GM12875 (cell line): ENCODE results near the gene CCDC182.
A peak's percentile ranks its signal among the peaks of the same experiment; 100 is the strongest.

Experiments
- H3K4me3 ChIP-seq: one replicate; pipeline ENCODE4 v1.5.1; 2011; ENCODE audit warnings: low read depth, low read length, control low read depth
- TF ChIP-seq, protein P1 (sequence below): IDR thresholded peaks from 2 replicates; pipeline ENCODE4 v1.5.1; 2011; ENCODE audit warnings: low read depth, mild to moderate bottlenecking, control low read depth, inconsistent platforms, low read length, moderate library complexity, borderline replicate concordance; ENCODE audit not compliant: insufficient read depth

The CCDC182 gene

DNA sequence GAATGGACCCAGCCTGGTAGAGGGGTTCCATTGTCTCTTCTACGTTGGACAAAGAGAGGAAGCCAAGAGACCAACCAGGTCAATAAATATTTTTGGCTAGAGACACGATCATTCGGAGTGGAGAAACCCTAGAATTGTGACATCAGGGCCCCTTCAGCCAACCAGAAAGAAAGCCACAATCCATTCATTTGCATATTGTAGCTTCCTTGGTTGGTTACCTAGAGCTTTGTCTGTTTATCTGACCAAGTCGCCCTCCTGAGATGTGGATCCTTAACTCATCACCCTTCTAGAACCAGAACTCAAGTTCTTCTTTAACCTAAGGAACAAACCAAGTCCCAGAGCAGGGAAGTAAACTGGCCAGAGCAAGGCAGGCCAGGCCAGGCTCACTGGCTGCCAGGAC, at the start of gene CCDC182:
Gene CCDC182, minus strand, starts transcription at position 58 of the 400 bp plus-strand sequence. Its CDS starts 27 bp downstream, at position 31.
- no peak within 1 kb of the TSS for H3K4me3 ChIP-seq
- TF ChIP-seq, protein P1, sequence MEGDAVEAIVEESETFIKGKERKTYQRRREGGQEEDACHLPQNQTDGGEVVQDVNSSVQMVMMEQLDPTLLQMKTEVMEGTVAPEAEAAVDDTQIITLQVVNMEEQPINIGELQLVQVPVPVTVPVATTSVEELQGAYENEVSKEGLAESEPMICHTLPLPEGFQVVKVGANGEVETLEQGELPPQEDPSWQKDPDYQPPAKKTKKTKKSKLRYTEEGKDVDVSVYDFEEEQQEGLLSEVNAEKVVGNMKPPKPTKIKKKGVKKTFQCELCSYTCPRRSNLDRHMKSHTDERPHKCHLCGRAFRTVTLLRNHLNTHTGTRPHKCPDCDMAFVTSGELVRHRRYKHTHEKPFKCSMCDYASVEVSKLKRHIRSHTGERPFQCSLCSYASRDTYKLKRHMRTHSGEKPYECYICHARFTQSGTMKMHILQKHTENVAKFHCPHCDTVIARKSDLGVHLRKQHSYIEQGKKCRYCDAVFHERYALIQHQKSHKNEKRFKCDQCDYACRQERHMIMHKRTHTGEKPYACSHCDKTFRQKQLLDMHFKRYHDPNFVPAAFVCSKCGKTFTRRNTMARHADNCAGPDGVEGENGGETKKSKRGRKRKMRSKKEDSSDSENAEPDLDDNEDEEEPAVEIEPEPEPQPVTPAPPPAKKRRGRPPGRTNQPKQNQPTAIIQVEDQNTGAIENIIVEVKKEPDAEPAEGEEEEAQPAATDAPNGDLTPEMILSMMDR = no peak

DNA sequence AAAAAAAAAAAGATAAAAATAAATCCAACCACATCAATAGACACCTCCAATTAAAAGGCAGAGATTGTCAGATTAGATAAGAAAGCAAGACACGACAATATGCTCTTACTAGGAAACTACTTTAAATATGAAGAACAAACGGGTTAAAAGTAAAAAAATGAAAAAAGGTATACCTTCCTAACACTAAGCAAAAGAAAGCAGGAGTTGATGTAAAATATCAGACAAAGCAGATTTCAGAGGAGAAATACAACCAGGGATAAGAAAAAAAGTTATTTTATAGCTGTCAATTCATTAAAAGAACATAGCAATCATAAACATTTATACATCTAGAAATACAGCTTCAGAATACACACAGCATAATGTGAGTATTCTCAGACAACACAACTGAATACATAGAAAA, 49.7 kb upstream of the CCDC182 start:
- no peak overlapping the region for H3K4me3 ChIP-seq
- TF ChIP-seq, protein P1 = no peak

DNA sequence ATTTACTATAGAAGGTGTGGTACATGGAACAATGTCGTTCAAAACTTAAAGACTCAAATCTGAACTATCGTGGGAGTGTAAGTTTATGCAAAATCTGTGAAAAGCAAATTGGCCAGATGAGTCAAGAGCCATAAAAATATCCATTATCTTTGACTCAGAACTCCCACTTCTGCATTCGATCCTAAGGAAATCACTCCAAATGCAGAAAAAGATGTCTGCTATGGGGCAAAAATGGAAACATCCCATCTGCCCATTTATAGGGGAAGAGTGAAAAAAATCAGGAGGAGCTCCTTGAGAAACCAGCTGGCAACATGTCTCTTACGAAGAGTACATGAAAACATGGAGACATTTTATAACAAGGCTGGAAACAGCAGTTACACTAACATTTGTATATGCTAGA, 43.6 kb upstream of the CCDC182 start:
- TF ChIP-seq, protein P1 = no peak
- no peak overlapping the region for H3K4me3 ChIP-seq

DNA sequence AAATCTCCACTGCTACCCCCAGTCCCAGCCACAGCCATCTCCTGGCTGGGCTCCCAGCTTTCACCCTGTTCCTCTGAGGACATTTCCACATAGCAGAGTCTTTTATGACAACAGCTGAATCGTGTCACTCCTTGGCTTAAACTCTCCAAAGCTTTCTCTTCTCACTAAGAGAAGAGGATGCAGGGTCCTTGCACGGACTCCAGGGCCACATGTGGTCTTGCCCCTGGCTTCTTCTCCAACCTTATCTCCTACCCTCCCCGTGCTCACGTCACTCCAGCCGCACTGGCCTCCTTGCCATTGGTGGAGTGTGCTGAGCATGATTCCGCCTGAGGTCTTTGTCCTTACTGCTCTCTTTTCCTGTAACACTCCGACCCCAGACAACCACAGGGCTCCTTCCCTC, 39.9 kb upstream of the CCDC182 start:
- H3K4me3 ChIP-seq = no peak overlapping the region
- TF ChIP-seq, protein P1 = no peak

DNA sequence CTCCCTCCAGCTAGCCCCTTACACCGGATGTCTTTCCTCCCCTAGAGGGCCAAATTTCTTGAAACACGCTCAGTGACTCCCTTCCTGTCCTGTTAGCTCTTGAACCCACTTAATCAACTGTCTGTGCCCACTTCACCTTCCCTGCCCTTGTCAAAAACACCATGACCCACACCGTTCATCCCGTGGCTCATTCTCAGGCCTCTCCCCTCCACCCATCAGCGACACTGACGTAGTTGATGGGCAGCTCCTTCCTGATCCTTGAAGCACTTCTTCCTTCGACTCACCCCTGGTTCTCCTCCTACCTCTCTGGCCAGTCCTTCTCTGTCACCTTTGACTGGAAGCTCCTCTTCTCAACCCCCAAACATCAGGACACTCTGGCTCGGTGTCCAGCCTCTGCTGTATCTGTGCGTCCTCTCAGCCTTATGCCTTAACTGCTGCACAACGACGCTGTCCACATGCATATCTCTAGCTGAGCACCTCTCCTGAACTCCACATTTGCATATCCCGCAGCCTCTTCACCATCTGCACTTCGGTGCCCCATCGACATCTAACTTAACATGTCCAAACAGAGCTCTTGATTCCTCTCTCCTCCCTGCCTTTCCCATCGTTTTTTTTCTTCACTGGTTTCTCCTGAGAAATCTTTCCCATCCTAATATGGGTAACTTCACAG, 39.3 kb upstream of the CCDC182 start:
- TF ChIP-seq, protein P1 = no peak
- H3K4me3 ChIP-seq = no peak overlapping the region

DNA sequence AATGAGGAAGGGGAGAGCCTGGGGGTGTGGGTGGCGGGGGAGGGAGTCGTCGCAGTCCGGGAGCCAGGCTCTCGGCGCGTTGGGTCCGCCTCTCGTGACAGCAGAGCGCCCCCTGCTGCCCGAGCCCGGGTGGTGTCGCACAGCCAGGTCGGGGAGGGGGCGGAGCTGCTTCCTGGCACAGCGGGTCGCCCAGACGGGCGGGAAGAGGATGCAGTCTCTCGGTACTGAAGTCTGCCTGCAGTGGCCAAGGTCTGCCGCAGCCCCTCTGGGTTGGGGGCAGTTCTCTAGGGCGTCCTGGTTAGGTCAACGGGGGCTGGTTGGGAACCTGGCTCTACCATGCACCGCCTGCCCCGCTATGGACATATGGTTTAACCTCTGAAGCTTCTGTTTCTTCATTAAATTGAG, 38.2 kb upstream of the CCDC182 start:
- H3K4me3 ChIP-seq = no peak overlapping the region
- TF ChIP-seq, protein P1 = peak; percentile 94

DNA sequence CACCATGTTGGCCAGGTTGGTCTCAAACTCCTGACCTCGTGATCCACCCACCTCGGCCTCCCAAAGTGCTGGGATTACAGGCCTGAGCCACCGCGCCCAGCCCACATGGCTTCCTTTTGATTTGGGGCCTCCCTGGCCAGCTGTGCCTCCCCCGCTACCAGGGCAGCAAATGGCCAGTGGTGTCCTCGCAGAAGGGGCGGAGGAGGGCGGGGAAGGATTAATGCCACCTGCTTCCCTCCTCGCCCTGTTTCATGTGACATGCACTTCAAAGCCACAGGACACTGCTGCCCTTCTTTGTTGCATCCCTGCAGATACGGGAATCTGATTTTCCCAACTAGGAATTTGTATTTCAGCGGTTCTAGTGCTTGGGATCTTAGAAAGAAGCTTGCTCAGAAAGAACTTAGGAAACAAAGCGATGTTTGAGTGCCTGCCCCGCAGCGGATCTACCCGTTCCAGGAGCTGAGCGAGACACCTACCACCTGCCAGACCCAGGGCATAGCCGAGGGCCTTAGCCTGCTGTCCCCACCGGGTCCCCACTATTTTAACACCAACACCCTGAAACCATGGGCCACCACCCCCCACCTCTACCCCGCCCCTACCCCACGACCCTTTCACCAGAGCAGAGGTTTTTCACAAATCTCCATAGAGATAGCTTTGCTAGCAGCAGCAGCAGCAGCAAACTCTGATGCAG, 37.7 kb upstream of the CCDC182 start:
- TF ChIP-seq, protein P1 = no peak

More for the DNA sequence above, 37.7 kb upstream of the CCDC182 start:
- H3K4me3 ChIP-seq = no peak overlapping the region
